Lower lobe of right lung (tissue), 2 donors: ENCODE measurements around the gene NAPB. TPM values are rescaled to one million over a fixed set of nuclear protein-coding genes. Genes with fewer than 3 reads are reported as not detected.

ENCODE experiments used
- ATAC-seq, 2 donors: fragments of 200-7000 bp; cut with Tn5 transposase; one replicate each; pipeline ENCODE4 v1.9.1; 2020 to 2022; ENCODE audit warnings: mild to moderate bottlenecking in 2 of 2, moderate library complexity in 2 of 2
- DNase-seq: peaks from one replicate; pipeline ENCODE4 v3.0.0-alpha.2; 2020
- H3K27ac ChIP-seq: fragments of 200-600 bp; one replicate; pipeline ENCODE4 v1.8.0; 2022
- H3K27me3 ChIP-seq: fragments of 200-600 bp; one replicate; pipeline ENCODE4 v1.8.0; 2022; ENCODE audit warnings: low read depth
- H3K36me3 ChIP-seq: fragments of 200-600 bp; one replicate; pipeline ENCODE4 v1.8.0; 2022; ENCODE audit warnings: mild to moderate bottlenecking
- H3K4me1 ChIP-seq: fragments of 200-600 bp; one replicate; pipeline ENCODE4 v1.8.0; 2022
- H3K4me3 ChIP-seq: fragments of 200-600 bp; one replicate; pipeline ENCODE4 v1.8.0; 2022; ENCODE audit warnings: mild to moderate bottlenecking
- H3K9me3 ChIP-seq: fragments of 200-600 bp; one replicate; pipeline ENCODE4 v1.8.0; 2022
- CTCF ChIP-seq: fragments of 200-600 bp; IDR thresholded peaks from one replicate; pipeline ENCODE4 v1.8.0; 2022; ENCODE audit warnings: antibody characterized with exemption, mild to moderate bottlenecking
- intact Hi-C: fragments of 100-400 bp; cut with DNase I; formaldehyde crosslinking; loops from one replicate; pipeline ENCODE4 v1.11.0; 2022
- total RNA-seq: library from RNA; stranded (reverse); fragmentation: NEBNext Ultra II Directional; extraction: Animal tissue kit (Norgen Biotek cat#: 25700); gene quantifications from one replicate; pipeline ENCODE4 v1.2.1, GENCODE V29; 2021
- donor health status: DM: no; HTN: yes; CAD: no; lungs with severe emphysema.

NAPB gene
- total RNA-seq, 1 donor from 2014 or later: 11.0 TPM

GRCh38 chr20:23334111-23334510, 87.2 kb downstream of the NAPB start:
- Histone ChIP-seq H3K4me3 (no peak overlapping the region), H3K27me3 (no peaks in the 10 kb centered on the region), H3K27ac (no peak overlapping the region), H3K36me3 (no peaks in the 10 kb centered on the region), H3K9me3 (no peaks in the 10 kb centered on the region), H3K4me1 (no peaks in the 10 kb centered on the region)
- TF ChIP-seq CTCF: no peak
- intact Hi-C loops: no loop called here
- no peak for ATAC-seq
- DNase-seq: no peak

GRCh38 chr20:23332467-23332866, 88.8 kb downstream of the NAPB start:
- no peak for ATAC-seq
- no peak for DNase-seq
- H3K4me1 ChIP-seq: no peaks in the 10 kb centered on the region
- no peak overlapping the region for H3K4me3 ChIP-seq
- no peaks in the 10 kb centered on the region for H3K27me3 ChIP-seq
- H3K27ac ChIP-seq: no peak overlapping the region
- H3K36me3 ChIP-seq: no peaks in the 10 kb centered on the region
- TF ChIP-seq CTCF: no peak
- no peaks in the 10 kb centered on the region for H3K9me3 ChIP-seq
- intact Hi-C loops: no loop called here

GRCh38 chr20:23331450-23332350, 89.6 kb downstream of the NAPB start:
- DNase-seq (no peak), ATAC-seq (no peak)
- Histone ChIP-seq H3K27ac (no peak overlapping the region), H3K36me3 (no peaks in the 10 kb centered on the region), H3K4me1 (no peaks in the 10 kb centered on the region), H3K27me3 (no peaks in the 10 kb centered on the region), H3K4me3 (no peak overlapping the region), H3K9me3 (no peaks in the 10 kb centered on the region)
- no peak for TF ChIP-seq CTCF
- intact Hi-C loops: no loop called here

- Histone ChIP-seq H3K36me3 (no peaks in the 10 kb centered on the region), H3K4me1 (no peaks in the 10 kb centered on the region), H3K27me3 (no peaks in the 10 kb centered on the region), H3K4me3 (no peak overlapping the region), H3K9me3 (no peaks in the 10 kb centered on the region), H3K27ac (no peak overlapping the region)
- intact Hi-C loops: no loop called here
- no peak for TF ChIP-seq CTCF
- DNase-seq (no peak), ATAC-seq (no peak)
These were observed 93.5 kb downstream of the NAPB start for GRCh38 chr20:23327617-23328333.

GRCh38 chr20:23326774-23327173, 94.5 kb downstream of the NAPB start:
- intact Hi-C loops: no loop called here
- no peak overlapping the region for H3K4me3 ChIP-seq
- no peaks in the 10 kb centered on the region for H3K36me3 ChIP-seq
- DNase-seq (no peak), ATAC-seq (no peak)
- no peaks in the 10 kb centered on the region for H3K27me3 ChIP-seq
- no peak overlapping the region for H3K27ac ChIP-seq
- no peaks in the 10 kb centered on the region for H3K9me3 ChIP-seq
- no peaks in the 10 kb centered on the region for H3K4me1 ChIP-seq
- TF ChIP-seq CTCF: no peak
